Activated CD4-positive, alpha-beta T cell treated with anti-CD3 and anti-CD28 coated beads, Interleukin-2, amount 50 U/mL, for 1 hour (primary cell): Measurements from ENCODE around the gene SPATA12.

ENCODE experiments used
- DNase-seq: peaks from one replicate; pipeline ENCODE4 v3.0.0-alpha.2; 2020

The SPATA12 gene

GRCh38 chr3:57120451-57121174 lies 60.1 kb downstream of the SPATA12 start:
- no peak for DNase-seq
